ENCODE data around the gene SALL4.
A peak's percentile ranks its signal among the peaks of the same experiment; 100 is the strongest.
"Not testable (repeated sequence)": the region's sequence is repeated elsewhere in the genome, so short reads cannot be mapped to it uniquely, and the experiment has no call there.

The SALL4 gene

DNA sequence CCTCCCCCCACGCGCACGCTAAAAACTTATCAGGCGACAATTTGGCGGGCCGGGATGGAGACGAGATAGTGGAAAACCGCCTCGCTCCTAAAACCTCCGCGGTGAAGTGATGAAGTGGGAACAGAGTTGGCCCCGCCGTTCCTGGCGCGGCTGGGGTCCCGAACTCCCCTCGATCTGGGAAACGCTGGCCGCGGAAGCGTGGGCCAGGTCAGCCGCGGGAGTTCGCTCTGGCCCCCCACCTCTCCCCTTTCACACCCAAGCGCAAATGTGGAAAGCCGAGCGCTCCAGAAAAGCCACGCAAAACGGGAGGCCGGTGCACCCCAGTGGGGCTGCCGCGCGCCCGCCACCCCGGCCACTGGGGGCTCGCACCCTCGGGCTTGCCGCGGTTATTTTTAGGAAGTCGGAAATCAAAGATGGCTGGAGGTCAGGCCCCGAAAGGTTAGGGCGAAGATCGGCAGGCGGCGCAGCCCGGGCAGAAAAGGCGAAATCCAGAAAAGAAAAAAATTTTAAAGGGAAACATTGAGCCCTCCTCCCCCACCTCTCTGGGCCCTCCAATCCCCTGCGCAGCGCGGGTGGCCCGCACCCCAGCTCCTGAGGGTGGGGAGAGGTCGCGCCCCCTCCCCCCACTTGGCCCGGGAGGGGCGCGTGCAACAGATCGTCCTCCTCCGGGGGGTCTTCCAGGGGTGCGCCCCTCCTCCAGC, 1.0 kb downstream of the SALL4 start:
- DNase-seq (ENCODE audit: low spot score), result no peak

DNA sequence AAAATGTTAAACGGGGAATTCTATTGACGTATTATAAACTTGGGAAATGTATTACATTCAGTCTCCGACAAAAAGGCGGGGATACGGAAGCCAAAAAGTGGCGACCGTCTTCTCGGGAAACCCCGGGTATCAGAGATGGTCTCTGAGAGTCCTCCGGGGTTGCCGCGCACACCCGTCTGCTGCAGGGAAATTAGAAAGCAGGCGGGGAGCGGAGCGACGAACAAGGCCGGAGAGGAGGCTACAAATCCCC, 1.5 kb downstream of the SALL4 start:
- DNase-seq (ENCODE audit: low spot score), result no peak

DNA sequence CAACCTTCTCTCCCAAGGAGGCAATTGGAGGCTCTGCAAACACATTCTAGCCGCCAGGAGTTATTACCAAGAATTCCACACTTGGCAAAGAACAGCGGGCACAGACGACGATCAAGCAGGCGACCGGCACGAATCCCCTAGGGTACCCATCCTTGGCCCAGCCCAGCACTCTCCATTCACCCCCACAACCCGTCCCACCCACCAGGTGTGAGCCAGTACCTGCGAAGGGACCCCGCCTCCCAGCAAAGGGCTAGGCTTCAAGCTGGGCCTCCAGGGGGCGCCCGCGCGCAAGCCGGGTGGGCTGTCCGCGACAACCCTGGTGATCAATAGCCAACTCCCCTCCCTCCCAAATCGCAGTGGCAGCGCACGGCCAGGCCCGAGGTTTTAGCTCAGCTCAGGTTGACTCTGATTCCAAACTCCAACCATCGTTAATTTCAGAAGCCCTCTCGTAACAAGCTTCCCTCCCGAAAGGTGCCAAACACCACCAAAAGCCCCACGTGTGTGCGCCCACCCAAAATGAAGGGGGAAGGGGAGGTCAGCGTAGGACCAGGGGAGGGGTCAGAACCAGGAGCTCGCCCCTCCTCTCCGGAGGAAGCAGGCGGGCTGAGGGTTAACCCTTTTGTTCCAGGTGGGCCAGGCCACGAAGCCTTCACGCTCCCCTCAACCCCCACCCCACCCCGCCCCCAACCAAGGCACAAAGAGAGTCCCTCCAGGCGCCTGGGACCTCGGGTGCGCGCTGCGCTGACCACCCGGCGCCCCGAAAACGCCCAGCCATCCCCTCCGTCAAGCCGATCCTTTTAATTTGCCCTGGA, 2.1 kb downstream of the SALL4 start:
- DNase-seq (ENCODE audit: low spot score), result no peak

DNA sequence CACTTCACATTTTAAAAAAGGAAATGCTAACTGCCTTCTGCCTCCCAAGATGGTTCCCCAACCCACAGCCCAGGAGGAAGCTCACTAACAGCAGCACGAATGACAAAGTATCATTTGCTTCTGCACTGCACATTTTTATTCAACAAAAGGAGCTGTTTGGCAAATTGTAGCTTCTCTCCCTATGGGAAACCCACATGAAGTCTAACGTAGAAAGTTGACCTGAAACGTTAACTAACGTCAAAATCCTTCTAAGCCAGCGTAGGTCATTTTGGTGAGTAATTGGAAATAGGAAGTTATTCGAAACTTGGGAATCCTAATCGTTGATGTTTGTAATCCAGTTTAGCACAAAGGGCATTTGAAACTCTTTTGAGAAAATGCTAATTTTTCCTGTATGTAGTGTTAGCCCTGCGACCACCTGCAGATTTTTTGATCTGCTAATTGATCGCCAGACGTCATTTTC, 2.9 kb downstream of the SALL4 start:
- no peak for DNase-seq (ENCODE audit: low spot score)

DNA sequence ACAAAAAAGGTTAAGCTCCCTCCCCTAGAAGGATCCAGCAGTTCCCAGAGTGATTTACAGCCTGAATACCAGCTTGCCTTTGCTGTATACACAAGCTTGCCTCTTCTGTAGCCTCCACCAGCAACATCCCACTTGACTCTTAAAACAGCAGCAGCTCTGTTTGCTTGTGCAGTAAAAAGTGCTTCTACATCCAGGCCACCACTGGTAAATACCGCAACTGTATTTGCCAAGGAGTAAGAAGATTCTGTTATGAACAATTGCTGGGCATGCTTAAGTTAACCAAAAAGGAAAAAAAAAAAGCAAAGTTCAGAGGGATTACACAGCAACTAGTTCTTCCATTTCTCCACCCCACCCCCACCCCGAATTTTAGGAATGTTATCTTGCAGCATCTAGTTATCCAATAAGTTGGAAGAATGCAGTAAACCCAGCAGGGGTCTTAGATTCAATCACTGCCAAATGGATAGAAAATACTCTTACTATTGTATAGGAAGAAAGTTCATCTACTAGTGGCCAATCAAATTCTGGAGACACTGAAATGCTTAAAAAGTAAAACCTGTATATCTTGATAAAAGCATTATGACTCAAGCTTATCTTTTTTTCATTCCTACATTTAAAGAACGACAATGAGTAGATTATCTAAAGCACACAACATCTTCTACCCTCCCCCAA, 4.8 kb downstream of the SALL4 start:
- peak; percentile 57 for DNase-seq (ENCODE audit: low spot score)

DNA sequence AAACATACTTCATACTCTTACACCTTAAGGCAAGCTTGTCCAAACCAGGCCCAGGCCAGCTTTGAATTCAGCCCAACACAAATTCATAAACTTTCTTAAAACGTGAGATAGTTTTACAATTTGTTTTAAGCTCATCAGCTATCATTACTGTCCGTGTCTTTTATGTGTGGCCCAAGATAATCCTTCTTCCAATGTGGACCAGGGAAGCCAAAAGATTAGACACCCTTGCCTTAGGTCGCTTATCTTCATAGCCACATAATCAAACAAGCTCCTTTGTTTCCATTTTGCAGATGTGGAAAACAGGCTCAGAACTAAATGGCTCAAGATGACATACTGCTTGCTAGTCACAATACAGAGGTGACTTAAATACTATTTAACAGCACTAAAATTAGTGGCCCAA, 6.0 kb downstream of the SALL4 start:
- DNase-seq (ENCODE audit: low spot score), result no peak

DNA sequence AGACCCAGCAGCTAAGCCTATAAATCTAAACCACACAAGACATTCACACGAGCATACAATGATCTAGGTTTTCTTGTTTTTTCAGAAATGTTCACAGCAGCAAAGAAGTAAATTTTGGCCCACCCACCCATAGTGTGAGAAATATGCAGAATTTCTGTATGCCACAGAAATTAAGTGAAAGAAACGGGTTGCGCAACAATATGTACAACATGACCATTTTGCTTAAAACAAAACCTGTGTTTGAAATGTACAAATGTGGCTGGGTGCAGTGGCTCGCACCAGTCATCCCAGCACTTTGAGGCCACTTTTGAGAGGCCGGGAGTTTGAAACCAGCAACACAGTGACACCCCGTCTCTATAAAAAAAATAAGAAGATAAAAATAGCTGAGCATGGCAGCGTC, 9.4 kb downstream of the SALL4 start:
- no peak for DNase-seq (ENCODE audit: low spot score)

DNA sequence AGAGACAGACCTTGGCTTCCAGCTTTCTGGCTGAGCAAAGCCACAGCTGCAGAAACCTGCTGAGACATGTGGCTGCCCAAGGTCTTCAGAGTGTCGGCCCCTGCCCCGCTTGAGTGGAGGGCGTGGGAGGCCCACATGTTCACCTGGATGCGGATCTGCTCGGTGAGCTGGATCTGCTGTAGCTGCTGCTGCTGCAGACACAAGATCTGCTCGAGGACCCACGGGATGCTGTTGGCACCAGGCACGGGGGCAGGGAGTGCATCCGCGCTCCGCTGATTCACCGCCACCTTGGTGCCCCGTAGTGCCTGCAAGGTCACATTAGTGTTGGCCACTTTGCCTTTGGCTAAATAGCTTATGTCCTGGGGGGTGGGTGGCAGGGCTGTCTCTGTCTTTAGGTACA, 10.7 kb downstream of the SALL4 start:
- no peak for DNase-seq (ENCODE audit: low spot score)

DNA sequence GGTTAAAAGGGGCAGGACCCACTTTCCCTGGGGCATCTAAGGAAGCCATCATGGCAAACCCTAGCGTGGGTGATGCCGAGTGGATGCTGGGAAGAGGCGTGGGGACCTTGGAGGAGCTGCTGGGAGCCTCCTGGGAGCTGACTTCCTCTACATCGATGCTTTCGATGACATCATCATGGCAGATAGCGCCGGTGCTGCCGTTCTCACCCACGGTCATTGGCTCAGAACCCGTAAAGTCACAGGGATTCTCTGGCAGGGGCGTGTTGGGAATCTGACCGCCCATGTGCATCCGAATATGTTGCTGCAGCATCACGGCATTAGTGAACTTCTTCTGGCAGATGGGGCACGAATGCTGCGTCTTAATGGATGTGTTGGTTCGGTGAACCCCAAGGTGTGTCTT, 12.1 kb downstream of the SALL4 start:
- DNase-seq (ENCODE audit: low spot score), result no peak

DNA sequence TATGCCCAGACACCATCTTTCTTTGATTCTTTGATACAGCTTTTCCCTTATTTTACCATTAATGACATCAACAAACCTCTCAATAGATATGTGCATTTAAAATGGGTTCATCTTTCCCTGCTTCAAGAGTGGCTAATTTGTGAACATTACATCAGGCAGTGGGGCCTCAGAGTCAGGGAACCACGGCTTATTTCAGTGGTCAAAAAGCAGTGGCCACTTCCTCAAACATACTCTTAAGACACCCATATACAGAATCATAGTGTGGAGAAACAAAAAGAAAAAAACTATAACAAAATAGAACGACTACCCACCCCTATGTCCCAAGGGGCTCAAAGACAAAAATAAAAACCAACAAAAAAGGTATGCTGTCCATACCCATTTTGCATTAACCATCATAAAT, 12.9 kb downstream of the SALL4 start:
- no peak for DNase-seq (ENCODE audit: low spot score)

DNA sequence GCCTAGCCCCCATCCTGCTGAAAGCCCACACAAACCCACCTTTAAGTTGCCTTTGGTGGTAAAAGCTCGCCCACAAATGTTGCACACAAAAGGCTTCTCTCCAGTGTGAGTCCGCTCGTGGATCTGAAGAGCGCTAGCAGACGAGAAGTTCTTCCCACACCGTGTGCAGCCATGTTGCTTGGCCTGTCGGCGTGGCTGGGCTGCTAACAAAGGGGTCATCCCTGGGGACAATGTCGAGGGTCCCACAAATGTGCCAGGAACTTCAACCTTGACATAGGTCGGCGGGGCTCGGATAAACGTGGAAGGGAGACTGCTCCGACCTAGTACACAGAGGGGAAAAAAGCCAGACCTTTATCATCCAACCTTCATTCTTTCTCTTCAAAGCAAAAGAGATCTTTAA, 13.5 kb downstream of the SALL4 start:
- DNase-seq (ENCODE audit: low spot score), result no peak

DNA sequence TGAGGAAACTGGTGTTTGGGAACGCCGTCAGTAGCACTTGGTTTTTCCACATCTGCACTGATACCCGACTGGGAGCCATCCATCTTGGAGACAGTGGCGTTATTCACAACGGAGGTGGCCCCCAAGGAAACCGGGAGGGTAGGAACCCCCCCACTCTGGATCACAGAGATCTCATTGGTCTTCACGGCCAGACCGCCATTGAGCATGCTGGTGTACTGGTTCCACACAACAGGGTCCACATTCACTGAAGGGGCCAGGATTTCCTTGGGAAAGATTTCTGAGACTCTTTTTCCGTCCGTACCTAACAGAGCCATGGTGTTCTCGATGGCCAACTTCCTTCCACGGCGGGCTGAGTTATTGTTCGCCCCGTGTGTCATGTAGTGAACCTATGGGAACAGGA, 18.0 kb downstream of the SALL4 start:
- DNase-seq (ENCODE audit: low spot score), result no peak

DNA sequence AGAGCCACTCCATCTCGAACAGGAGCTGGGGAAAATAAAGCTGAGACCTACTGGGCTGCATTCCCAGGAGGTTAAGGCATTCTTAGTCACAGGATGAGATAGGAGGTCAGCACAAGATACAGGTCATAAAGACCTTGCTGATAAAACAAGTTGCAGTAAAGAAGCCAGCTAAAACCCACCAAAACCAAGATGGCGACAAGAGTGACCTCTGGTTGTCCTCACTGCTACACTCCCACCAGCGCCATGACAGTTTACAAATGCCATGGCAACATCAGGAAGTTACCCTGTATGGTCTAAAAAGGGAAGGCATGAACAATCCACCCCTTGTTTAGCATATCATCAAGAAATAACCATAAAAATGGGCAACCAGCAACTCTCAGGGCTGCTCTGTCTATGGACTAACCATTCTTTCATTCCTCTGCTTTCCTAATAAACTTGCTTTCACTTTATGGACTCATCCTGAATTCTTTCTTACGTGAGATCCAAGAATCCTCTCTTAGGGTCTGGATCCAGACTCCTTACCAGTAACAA, 24.0 kb downstream of the SALL4 start:
- not testable (repeated sequence) for DNase-seq (ENCODE audit: low spot score)

DNA sequence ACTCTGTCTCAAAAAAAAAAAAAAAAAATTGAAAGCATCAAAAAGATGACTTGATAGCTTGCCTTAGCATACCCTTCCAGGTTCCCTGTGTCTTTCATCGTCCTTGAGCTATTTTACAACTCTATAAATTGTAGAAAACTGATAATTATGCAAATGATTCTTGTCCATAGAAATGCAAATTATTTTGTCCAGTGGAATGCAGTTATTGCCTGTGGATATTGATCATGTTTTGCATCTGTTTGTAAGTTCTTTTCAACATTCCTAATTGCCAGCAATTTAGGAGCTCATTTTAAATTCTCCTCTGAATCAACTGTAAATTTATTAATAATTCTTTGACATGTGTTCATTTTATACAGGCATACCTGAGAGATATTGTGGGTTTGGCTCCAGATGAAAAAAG, 27.1 kb downstream of the SALL4 start:
- DNase-seq (ENCODE audit: low spot score), result no peak

DNA sequence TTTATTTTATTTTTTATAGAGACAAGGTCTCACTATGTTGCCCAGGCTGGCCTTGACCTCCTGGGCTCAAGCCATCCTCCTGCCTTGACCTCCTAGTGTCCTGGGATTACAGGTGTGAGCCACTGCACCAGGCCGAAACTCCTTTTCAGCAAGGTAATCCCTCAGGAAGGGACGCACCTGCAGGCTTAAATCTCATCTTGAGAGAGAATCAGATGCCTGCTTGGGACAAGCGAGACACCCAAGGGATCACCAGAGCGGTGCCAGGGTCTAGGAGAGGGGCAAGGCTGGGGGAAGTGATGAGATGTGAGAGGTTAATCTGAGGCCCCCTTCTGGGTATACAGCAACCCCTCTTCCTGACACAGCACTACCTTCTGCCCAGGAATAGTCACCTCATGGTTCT, 30.1 kb downstream of the SALL4 start:
- no peak for DNase-seq (ENCODE audit: low spot score)

DNA sequence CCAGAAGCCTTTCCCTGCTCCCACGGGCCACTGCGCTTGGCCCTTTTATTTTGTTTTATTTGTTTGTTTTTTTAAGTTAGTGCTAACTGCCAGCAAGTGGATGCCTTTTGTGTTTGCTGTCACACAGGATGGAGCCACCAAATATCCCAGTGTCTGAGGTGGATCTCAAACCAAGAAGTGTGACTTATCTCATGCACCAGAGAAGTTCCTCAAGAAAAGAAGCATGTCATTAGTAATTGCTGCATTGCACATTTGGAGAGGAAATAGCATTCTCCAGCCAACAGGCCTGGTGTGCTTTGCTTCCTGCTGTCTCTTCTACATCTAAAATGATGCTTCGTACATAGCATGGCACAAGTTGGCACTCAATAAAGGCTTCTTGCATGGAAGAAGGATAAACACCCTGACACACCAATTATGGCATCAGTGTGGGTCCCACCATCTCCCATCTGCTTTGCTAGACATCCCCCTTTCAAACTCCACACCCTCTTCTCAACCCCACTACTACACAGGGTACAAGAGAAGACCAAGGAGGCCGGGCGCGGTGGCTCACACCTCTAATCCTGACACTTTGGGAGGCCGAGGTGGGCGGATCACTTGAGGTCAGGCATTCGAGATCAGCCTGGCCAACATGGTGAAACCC, 32.2 kb downstream of the SALL4 start:
- no peak for DNase-seq (ENCODE audit: low spot score)

DNA sequence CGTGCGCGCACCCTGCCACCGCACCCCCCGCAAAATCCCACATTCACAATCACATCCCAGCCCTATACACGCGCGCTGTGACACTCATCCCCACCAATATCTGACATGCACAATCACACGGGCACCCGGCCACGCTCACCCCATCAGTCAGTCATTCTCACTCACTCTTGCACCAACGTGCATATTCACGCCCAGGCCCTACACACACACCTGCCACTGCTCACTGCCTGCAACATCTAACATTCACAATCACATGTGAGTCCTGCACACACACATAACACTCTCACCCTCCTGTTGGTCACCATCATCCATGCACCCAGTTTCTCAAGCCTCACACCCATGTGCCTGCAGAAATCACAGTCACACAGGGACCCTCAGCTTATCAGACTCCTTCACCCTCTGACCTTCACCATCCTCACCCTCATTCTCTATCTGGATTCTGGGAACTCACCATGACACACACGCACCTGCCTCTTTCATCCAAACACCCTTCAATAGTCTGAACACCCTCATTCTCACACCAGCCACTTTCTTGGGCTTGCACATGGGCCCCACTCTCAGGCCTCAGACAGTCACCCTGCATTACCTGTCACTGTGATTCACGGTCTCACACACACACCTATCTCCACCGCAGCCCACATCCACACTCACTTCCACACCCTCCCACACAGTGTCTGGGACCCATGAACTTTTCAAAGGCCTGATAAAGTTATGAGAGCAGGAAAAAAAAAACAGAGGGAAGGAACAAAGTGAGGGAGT, 33.4 kb downstream of the SALL4 start:
- no peak for DNase-seq (ENCODE audit: low spot score)

DNA sequence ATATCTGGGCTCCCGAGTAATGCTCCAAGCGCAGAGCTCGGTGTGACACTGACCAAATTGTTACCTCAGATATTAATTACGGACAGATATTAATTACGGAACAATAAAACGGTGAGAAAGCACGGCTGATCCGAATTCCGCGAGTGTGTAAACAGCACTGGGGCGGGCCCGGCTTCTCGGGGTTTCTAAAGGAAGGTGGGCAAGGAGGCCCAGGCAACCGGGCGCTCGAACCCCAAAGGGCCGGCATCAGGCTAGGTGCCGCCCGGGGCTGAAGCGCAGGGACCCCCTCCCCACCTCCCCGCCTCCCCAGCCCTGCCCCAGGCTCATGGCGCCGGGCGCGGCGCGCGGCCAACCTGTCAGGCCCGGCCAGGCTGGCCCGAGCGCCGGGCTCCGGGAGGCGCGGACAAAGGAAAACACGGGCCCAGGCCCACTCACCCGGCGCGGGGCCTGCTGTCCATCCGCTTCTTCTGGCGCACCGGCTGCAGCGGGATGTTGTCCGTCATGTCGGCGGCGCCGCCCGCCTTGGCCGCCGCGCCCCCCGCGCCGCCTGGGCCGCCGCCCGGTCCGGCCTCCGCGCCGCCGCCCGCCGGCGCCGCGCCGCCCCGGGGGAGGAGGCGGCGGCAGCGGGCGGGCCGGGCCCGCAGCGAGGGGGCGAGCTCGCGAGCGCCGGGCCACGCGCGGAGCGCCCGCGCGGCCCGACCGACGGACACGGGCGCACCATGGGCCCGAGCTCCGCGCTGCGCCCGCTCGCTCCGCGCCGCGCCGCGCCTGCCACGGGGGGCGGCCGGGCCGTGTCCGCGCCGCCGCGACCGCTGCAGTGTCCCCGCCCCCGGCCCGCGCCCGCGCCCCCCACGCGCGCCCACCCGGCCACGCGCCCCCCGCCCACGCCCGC, 34.2 kb downstream of the SALL4 start, which contains the start of gene ATP9A:
Gene ATP9A (minus strand): TSS at position 524 of the 892 bp plus-strand sequence. CDS start 21 bp downstream, at position 503.
- DNase-seq (ENCODE audit: low spot score), result no peak

DNA sequence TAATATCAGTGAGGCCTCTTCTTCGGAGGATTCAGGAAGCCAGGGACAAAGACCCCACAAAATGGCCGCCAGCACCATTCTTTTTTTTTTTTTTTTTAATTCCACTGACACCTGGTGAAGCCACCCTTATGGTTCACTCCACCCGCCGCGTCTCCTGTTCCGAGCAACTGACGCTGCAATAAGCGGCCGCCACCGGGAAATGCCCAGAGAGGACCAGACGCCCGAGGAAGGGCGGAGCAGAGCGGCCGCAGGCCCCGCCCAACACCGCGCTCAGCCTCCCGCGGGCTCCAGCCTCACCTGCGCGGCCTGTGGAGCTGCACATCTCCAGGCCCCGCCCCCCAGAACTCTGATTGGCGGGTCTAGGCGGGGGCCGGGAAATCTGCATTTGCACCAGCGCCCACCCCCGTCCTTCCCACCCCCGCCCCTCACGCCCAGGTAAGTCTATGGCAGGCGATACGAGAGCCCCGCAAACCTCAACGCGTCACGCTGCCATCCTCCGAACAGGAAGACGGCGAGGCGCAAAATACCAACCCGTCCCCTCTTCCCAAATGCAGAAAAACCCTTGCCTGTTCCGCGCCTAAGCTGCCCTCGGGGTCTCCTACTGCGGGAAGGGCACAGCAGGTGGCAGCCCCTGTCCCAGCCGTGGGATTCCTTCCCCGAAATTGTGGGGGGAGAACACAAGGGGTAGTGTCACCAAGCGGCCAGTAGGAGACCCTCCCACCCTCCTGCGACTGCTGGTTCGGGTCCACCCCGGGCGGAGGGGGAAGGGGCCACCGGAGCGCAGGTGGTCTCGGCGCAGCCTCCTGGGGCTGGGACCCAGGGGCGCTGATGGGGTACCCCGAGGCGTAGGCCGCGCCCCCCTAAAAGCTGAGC, 35.1 kb downstream of the SALL4 start:
- DNase-seq (ENCODE audit: low spot score), result no peak

DNA sequence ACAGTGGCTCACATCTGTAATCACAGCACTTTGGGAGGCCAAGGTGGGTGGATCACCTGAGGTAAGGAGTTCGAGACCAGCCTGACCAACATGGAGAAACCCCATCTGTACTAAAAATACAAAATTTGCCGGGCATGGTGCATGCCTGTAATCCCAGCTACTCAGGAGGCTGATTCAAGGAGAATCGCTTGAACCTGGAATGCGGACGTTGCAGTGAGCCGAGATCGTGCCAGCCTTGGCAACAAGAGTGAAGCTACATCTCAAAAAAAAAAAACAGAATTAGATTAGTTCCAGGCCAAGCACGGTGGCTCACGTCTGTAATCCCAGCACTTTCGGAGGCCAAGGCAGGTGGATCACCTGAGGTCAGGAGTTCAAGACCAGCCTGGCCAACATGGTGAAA, 36.9 kb downstream of the SALL4 start:
- not testable (repeated sequence) for DNase-seq (ENCODE audit: low spot score)
